Measurements from ENCODE around the gene C1orf198.
A peak's percentile ranks its signal among the peaks of the same experiment; 100 is the strongest.

C1orf198 gene

GRCh38 chr1:230867903-230868735 lies at the start of gene C1orf198:
Gene C1orf198 (minus strand): TSS chr1:230868521. CDS start chr1:230868512, 9 bp downstream.
- TF ChIP-seq CTCF (conservative IDR thresholded peaks at IDR 0.05), result no peak
- peak within 1 kb of the TSS; percentile 76 for H3K27ac ChIP-seq

- H3K27ac ChIP-seq, result no peak overlapping the region
- peak; percentile 76 for TF ChIP-seq CTCF (conservative IDR thresholded peaks at IDR 0.05)
Measured at GRCh38 chr1:230917284-230918135, 49.2 kb upstream of the C1orf198 start.

- H3K27ac ChIP-seq, result no peak overlapping the region
- TF ChIP-seq CTCF (conservative IDR thresholded peaks at IDR 0.05), result no peak
Measured at GRCh38 chr1:230916587-230917283, 48.4 kb upstream of the C1orf198 start.

- no peak for TF ChIP-seq CTCF (conservative IDR thresholded peaks at IDR 0.05)
- H3K27ac ChIP-seq, result no peak overlapping the region
Measured at GRCh38 chr1:230915078-230915477, 46.8 kb upstream of the C1orf198 start.

- no peak for TF ChIP-seq CTCF (conservative IDR thresholded peaks at IDR 0.05)
- H3K27ac ChIP-seq, result no peak overlapping the region
Measured at GRCh38 chr1:230913496-230913895, 45.2 kb upstream of the C1orf198 start.

- H3K27ac ChIP-seq, result no peak overlapping the region
- no peak for TF ChIP-seq CTCF (conservative IDR thresholded peaks at IDR 0.05)
Measured at GRCh38 chr1:230910755-230911117, 42.4 kb upstream of the C1orf198 start.
